GM19438 (cell line): ENCODE results near the gene FAM53A.
"Not testable (repeated sequence)": the region's sequence is repeated elsewhere in the genome, so short reads cannot be mapped to it uniquely, and the experiment has no call there.

ENCODE experiments used
- ATAC-seq: cut with Tn5 transposase; IDR thresholded peaks from one replicate; pipeline ENCODE4 v1.9.1; 2021; ENCODE audit warnings: low read depth; ENCODE audit not compliant: unreplicated experiment

The FAM53A gene

GRCh38 chr4:1609901-1610790, 74.0 kb downstream of the FAM53A start:
- ATAC-seq = no peak

- no peak for ATAC-seq
These were observed 75.2 kb downstream of the FAM53A start for GRCh38 chr4:1608821-1609500.

- ATAC-seq = no peak
These were observed 75.8 kb downstream of the FAM53A start for GRCh38 chr4:1608196-1608820.

GRCh38 chr4:1607436-1608195, 76.5 kb downstream of the FAM53A start:
- ATAC-seq = not testable (repeated sequence)

- ATAC-seq = no peak
These were observed 79.4 kb downstream of the FAM53A start for GRCh38 chr4:1604706-1605205.

- no peak for ATAC-seq
These were observed 79.9 kb downstream of the FAM53A start for GRCh38 chr4:1604181-1604705.

- ATAC-seq = no peak
These were observed 80.5 kb downstream of the FAM53A start for GRCh38 chr4:1603413-1604135.

GRCh38 chr4:1602655-1603412, 81.3 kb downstream of the FAM53A start:
- ATAC-seq = no peak

- no peak for ATAC-seq
These were observed 82.1 kb downstream of the FAM53A start for GRCh38 chr4:1601852-1602654.

GRCh38 chr4:1601533-1601835, 82.6 kb downstream of the FAM53A start:
- no peak for ATAC-seq

GRCh38 chr4:1600811-1601532, 83.1 kb downstream of the FAM53A start:
- ATAC-seq = no peak

GRCh38 chr4:1600211-1600780, 83.8 kb downstream of the FAM53A start:
- ATAC-seq = no peak

- ATAC-seq = no peak
These were observed 84.5 kb downstream of the FAM53A start for GRCh38 chr4:1599491-1600210.

- no peak for ATAC-seq
These were observed 85.1 kb downstream of the FAM53A start for GRCh38 chr4:1599026-1599481.

GRCh38 chr4:1598206-1599025, 85.7 kb downstream of the FAM53A start:
- ATAC-seq = no peak
